HEK293T (cell line): ENCODE measurements around the gene UCHL3.

Experiments
- CTCF ChIA-PET: fragments of 350-600 bp; formaldehyde crosslinking; extraction: SDS; loops from one replicate; lab custom pipeline; 2021; ENCODE audit warnings: antibody characterized with exemption, inconsistent platforms; lab: Yijun Ruan, JAX
- POLR2A ChIA-PET: fragments of 350-600 bp; formaldehyde crosslinking; extraction: SDS; loops from one replicate; lab custom pipeline; 2020; ENCODE audit warnings: antibody characterized with exemption, inconsistent platforms; lab: Yijun Ruan, JAX
- DNase-seq: peaks from one replicate; pipeline ENCODE4 v3.0.0; 2012; ENCODE audit warnings: mixed read lengths; ENCODE audit errors: extremely low spot score
- ARNT ChIP-seq: fragments of 450-650 bp; IDR thresholded peaks from 2 replicates; pipeline ENCODE4 v1.6.1; 2017; ENCODE audit warnings: mild to moderate bottlenecking
- BHLHE40 ChIP-seq: fragments of 450-650 bp; IDR thresholded peaks from 2 replicates; pipeline ENCODE4 v1.6.1; 2016; ENCODE audit warnings: mild to moderate bottlenecking, moderate library complexity, borderline replicate concordance
- CTBP1 ChIP-seq: fragments of 450-650 bp; IDR thresholded peaks from 2 replicates; pipeline ENCODE4 v1.6.1; 2016; ENCODE audit warnings: borderline replicate concordance
- ELF4 ChIP-seq: fragments of 450-650 bp; IDR thresholded peaks from 2 replicates; pipeline ENCODE4 v1.6.1; 2017; ENCODE audit warnings: antibody characterized with exemption
- FOXA1 ChIP-seq: fragments of 450-650 bp; IDR thresholded peaks from 2 replicates; pipeline ENCODE4 v1.6.1; 2016; ENCODE audit warnings: mild to moderate bottlenecking
- FOXK2 ChIP-seq: fragments of 450-650 bp; IDR thresholded peaks from 2 replicates; pipeline ENCODE4 v1.6.1; 2016; ENCODE audit warnings: mild to moderate bottlenecking
- FOXM1 ChIP-seq: fragments of 450-650 bp; IDR thresholded peaks from 2 replicates; pipeline ENCODE4 v1.6.1; 2017; ENCODE audit warnings: mild to moderate bottlenecking, borderline replicate concordance
- HDGF ChIP-seq: fragments of 450-650 bp; IDR thresholded peaks from 2 replicates; pipeline ENCODE4 v1.6.1; 2017; ENCODE audit warnings: antibody characterized with exemption, borderline replicate concordance
- L3MBTL2 ChIP-seq: fragments of 450-650 bp; conservative IDR thresholded peaks from 2 replicates; pipeline ENCODE4 v1.6.1; 2016; ENCODE audit warnings: mild to moderate bottlenecking
- LEF1 ChIP-seq: fragments of 450-650 bp; IDR thresholded peaks from 2 replicates; pipeline ENCODE4 v1.6.1; 2017; ENCODE audit warnings: mild to moderate bottlenecking, borderline replicate concordance
- NFRKB ChIP-seq: fragments of 450-650 bp; IDR thresholded peaks from 2 replicates; pipeline ENCODE4 v1.6.1; 2016; ENCODE audit warnings: mild to moderate bottlenecking, moderate library complexity
- SP1 ChIP-seq: fragments of 450-650 bp; IDR thresholded peaks from 2 replicates; pipeline ENCODE4 v1.6.1; 2017
- SUZ12 ChIP-seq: fragments of 450-650 bp; IDR thresholded peaks from 2 replicates; pipeline ENCODE4 v1.6.1; 2016; ENCODE audit warnings: mild to moderate bottlenecking
- TARDBP ChIP-seq: fragments of 450-650 bp; IDR thresholded peaks from 2 replicates; pipeline ENCODE4 v1.6.1; 2016
- ZNF384 ChIP-seq: fragments of 450-650 bp; IDR thresholded peaks from 2 replicates; pipeline ENCODE4 v1.6.1; 2016
- TF ChIP-seq, protein P1 (sequence below): fragments of 450-650 bp; IDR thresholded peaks from 2 replicates; pipeline ENCODE4 v1.6.1; 2016

UCHL3 gene

DNA sequence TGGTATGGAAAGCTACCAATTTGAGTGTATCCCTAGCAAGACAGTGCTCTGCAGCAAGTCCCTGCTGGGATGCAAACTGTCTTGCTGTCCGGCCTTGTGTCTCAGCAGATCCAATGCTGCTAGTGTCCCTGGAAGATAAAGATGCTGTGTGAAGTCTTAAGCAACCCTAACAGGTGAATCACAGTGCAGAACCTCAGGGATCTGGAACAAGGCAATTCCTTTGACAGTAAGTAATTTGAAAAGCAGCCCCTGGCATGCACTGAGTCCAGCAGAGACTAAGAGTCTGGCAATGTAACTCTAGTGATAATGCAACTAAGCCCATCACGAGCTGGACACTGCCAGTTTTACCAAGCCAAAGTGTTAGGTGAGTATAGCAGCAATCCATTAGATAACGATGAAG, 1.7 kb upstream of the UCHL3 start:
- CTCF ChIA-PET, result interaction anchor here (0.6 to 1.3 kb wide), 2 partner anchors 116 to 342 kb away, joined by 3 to 4 read pairs; no protein-coding TSS in a partner anchor
- DNase-seq, result no peak
- POLR2A ChIA-PET, result interaction anchor here (1.0 kb wide), 2 partner anchors 10 to 66 kb away, joined by 4 read pairs; partner anchors contain the start of genes COMMD6 and TBC1D4
- TF ChIP-seq L3MBTL2 (no peak), NFRKB (no peak), SP1 (no peak), ARNT (no peak), FOXM1 (no peak), FOXK2 (no peak), HDGF (no peak), BHLHE40 (no peak), CTBP1 (no peak), TARDBP (no peak), ZNF384 (no peak), SUZ12 (no peak), FOXA1 (no peak)
- TF ChIP-seq, protein P1, sequence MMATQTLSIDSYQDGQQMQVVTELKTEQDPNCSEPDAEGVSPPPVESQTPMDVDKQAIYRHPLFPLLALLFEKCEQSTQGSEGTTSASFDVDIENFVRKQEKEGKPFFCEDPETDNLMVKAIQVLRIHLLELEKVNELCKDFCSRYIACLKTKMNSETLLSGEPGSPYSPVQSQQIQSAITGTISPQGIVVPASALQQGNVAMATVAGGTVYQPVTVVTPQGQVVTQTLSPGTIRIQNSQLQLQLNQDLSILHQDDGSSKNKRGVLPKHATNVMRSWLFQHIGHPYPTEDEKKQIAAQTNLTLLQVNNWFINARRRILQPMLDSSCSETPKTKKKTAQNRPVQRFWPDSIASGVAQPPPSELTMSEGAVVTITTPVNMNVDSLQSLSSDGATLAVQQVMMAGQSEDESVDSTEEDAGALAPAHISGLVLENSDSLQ, result no peak

DNA sequence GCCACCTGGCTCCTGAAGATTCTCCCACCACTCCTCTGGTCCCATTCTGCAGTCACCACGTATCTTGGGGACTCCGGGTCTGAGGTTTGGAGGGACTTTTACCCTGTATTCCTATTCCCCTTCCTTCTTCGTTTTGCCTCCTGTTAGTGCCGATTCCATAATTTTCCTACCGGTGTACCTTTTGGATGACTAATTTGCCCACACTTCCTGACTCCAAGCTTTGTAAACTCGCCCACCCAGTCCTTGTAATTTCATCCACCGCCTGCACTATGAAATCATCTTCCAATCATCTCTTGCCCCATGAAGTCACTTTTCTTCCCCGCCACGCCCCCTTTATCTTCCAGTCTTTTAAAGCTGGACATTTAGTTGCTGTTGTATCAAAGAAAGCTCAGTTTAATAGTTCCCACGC, 572 bp downstream of the UCHL3 start:
- DNase-seq, result peak; percentile 78
- CTCF ChIA-PET, result interaction anchor here (0.6 to 1.2 kb wide), 6 partner anchors 9 to 243 kb away, joined by 3 to 4 read pairs (median 3); partner anchors contain the start of gene TBC1D4
- TF ChIP-seq SUZ12 (no peak), ARNT (no peak), L3MBTL2 (no peak), BHLHE40 (no peak), FOXA1 (no peak), NFRKB (no peak)
- TF ChIP-seq, protein P1, result no peak
- POLR2A ChIA-PET, result interaction anchor here (0.7 to 2.1 kb wide), 7 partner anchors 12 to 210 kb away, joined by 3 to 15 read pairs (median 3); partner anchors contain the start of genes COMMD6 and TBC1D4

DNA sequence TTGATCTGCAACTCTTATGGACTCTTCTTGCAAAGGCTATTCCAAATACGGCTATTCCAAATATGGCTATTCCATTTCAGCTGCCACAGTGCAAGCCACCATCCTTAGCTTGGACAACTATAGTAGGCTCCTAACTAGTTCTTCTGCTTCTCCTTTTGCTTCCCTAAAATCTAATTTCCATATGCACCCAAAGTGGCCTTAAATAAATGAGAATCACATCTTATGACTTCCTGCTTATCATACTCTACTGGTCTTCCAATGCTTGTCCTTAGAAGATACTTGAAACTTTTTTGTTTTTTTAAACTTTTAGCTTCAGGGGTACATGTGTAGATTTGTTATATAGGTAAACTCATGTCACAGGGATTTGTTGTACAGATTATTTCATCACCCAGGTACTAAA, 4.9 kb downstream of the UCHL3 start:
- no peak for TF ChIP-seq ZNF384
- no peak for TF ChIP-seq FOXA1
- TF ChIP-seq BHLHE40, result no peak
- TF ChIP-seq CTBP1, result no peak
- no peak for TF ChIP-seq FOXK2
- TF ChIP-seq, protein P1, result no peak
- no peak for TF ChIP-seq ELF4
- TF ChIP-seq FOXM1, result no peak
- TF ChIP-seq ARNT, result no peak
- TF ChIP-seq SUZ12, result no peak
- TF ChIP-seq SP1, result no peak
- no peak for TF ChIP-seq HDGF
- TF ChIP-seq LEF1, result no peak
- TF ChIP-seq L3MBTL2, result no peak
- ChIA-PET CTCF (interaction anchor here (0.6 to 0.7 kb wide), 2 partner anchors 22 to 568 kb away, joined by 3 to 4 read pairs; no protein-coding TSS in a partner anchor), POLR2A (no interaction called here)
- no peak for DNase-seq

DNA sequence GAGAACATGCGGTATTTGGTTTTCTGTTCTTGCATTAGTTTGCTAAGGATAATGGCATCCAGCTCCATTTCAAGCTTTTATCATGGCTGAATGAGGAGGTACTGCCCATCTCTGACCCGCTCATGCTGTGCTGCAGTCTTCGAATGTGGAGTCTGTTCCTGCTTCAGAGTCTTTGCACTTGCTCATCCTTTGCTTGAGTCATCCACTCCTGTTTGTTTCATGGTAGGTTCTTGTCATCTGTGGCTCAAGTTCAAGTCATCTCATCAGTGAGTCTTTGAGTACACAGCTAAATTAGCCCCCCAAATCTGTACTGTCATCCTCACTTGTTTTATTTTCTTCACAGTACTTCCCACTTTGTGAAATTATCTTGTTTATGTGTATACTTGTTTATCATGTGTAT, 5.4 kb downstream of the UCHL3 start:
- CTCF ChIA-PET, result interaction anchor here (0.6 kb wide), 1 partner anchor 567 kb away, joined by 4 read pairs; no protein-coding TSS in a partner anchor

DNA sequence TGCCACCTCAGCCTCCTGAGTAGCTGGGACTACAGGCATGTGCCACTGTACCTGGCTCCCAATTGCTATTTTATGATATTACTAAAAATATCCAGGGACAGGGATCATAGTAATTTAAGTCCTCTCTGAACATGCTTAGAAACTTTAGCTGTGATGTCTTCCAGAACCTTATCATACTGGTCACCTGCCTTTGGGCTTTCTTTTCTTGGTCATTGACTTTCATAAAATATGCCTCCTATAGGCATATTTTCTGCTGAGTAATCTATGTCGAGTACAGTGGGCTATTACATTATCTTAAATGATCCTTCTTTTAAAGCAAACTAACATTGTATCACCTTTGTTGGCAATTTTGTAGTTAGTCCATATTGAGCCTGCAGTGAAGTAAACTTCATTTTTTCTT, 6.2 kb downstream of the UCHL3 start:
- no peak for DNase-seq
- TF ChIP-seq LEF1, result no peak
- no peak for TF ChIP-seq NFRKB
- no peak for TF ChIP-seq L3MBTL2
- TF ChIP-seq TARDBP, result no peak
- TF ChIP-seq ZNF384, result no peak
- TF ChIP-seq SP1, result no peak
- ChIA-PET CTCF (no interaction called here), POLR2A (no interaction called here)

More for the DNA sequence above, 5.4 kb downstream of the UCHL3 start:
- TF ChIP-seq FOXK2 (no peak), TARDBP (no peak), ARNT (no peak), NFRKB (no peak), ELF4 (no peak), L3MBTL2 (no peak), BHLHE40 (no peak), HDGF (no peak), CTBP1 (no peak), ZNF384 (no peak), LEF1 (no peak), SP1 (no peak)
- TF ChIP-seq, protein P1, result no peak
- no peak for DNase-seq
- POLR2A ChIA-PET, result no interaction called here

DNA sequence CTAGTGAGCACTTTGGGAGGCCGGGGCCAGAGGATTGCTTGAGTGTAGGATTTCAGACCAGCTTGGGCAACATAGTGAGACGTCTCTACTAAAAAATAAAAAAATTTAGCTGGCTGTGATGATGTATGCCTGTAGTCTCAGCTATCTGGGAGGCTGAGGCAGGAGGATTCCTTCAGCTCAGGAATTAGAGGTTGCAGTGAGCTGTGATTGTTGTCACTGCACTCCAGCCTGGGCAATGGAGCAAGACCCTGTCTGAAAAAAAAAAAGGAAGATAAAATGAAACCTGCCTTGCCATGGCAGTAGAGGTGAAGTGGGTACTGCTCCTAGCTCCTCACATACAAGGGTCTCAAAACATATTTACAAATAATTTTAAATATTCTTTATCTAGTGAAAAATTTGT, 7.4 kb downstream of the UCHL3 start:
- POLR2A ChIA-PET, result interaction anchor here (1.5 kb wide), 1 partner anchor 75 kb away, joined by 4 read pairs; the partner anchor contains the start of gene TBC1D4
- TF ChIP-seq HDGF (no peak), BHLHE40 (no peak), L3MBTL2 (no peak), TARDBP (no peak), FOXK2 (no peak), LEF1 (no peak), ELF4 (no peak), SUZ12 (no peak)
- CTCF ChIA-PET, result interaction anchor here (0.8 kb wide), 1 partner anchor 53 kb away, joined by 4 read pairs; no protein-coding TSS in a partner anchor
- no peak for DNase-seq
